MCF 10A (cell line): ENCODE measurements around the gene ADISSP. TPM values are rescaled to one million over a fixed set of nuclear protein-coding genes. Genes with fewer than 3 reads are reported as not detected.

Source experiments
- BruUV-seq: library from RNA; stranded (reverse); fragments of 400-500 nt; replicated peaks from 2 replicates; lab custom pipeline; 2021; lab: Mats Ljungman, UMichigan
- CTCF ChIA-PET: fragments of 300-600 bp; sonication (Branson Sonifier 250); formaldehyde crosslinking; extraction: SDS; loops from one replicate; lab custom pipeline; 2021; ENCODE audit warnings: antibody characterized with exemption, inconsistent platforms; lab: Yijun Ruan, JAX
- POLR2A ChIA-PET: fragments of 300-600, 350-650 bp; sonication (Branson Sonifier 250); formaldehyde crosslinking; extraction: SDS; loops from one replicate; lab custom pipeline; 2020; ENCODE audit warnings: antibody characterized with exemption, inconsistent platforms; lab: Yijun Ruan, JAX
- DNase-seq: peaks from one replicate; pipeline ENCODE4 v3.0.0-alpha.2; 2018; ENCODE audit not compliant: unreplicated experiment
- H3K27ac Mint-ChIP-seq: one replicate; pipeline ENCODE4 v1.8.0; 2022; ENCODE audit warnings: mild to moderate bottlenecking, low read depth, mixed read lengths; ENCODE audit not compliant: unreplicated experiment
- H3K27me3 Mint-ChIP-seq: one replicate; pipeline ENCODE4 v1.8.0; 2022; ENCODE audit warnings: mixed read lengths; ENCODE audit not compliant: insufficient read depth, unreplicated experiment
- H3K36me3 Mint-ChIP-seq: one replicate; pipeline ENCODE4 v1.8.0; 2022; ENCODE audit warnings: mild to moderate bottlenecking, moderate library complexity, mixed read lengths; ENCODE audit not compliant: insufficient read depth, unreplicated experiment
- H3K4me1 Mint-ChIP-seq: one replicate; pipeline ENCODE4 v1.8.0; 2022; ENCODE audit warnings: mixed read lengths; ENCODE audit not compliant: insufficient read depth, unreplicated experiment
- H3K4me3 Mint-ChIP-seq: one replicate; pipeline ENCODE4 v1.8.0; 2022; ENCODE audit warnings: mild to moderate bottlenecking, moderate library complexity, mixed read lengths; ENCODE audit not compliant: unreplicated experiment
- H3K9me3 Mint-ChIP-seq: one replicate; pipeline ENCODE4 v1.8.0; 2022; ENCODE audit warnings: mixed read lengths; ENCODE audit not compliant: unreplicated experiment
- CTCF ChIP-seq: fragments of 200-600 bp; IDR thresholded peaks from one replicate; pipeline ENCODE4 v1.8.0; 2022; ENCODE audit warnings: antibody characterized with exemption, mild to moderate bottlenecking; ENCODE audit not compliant: unreplicated experiment
- intact Hi-C: fragments of 100-400 bp; cut with micrococcal nuclease; formaldehyde crosslinking; loops from 2 replicates; pipeline ENCODE4 v1.14.1; 2022
- total RNA-seq: library from RNA; stranded (reverse); gene quantifications from 2 replicates; pipeline ENCODE4 v1.2.3, GENCODE V29; 2022

ADISSP gene
- total RNA-seq, 1 experiment from 2014 or later = 58.8 TPM

GRCh38 chr20:3766422-3767109, 987 bp downstream of the ADISSP start:
- Mint-ChIP-seq H3K4me1 (peaks cover 18% of the 10 kb centered on the region), H3K9me3 (no peaks in the 10 kb centered on the region), H3K4me3 (peak overlapping the region; percentile 84), H3K27ac (peak overlapping the region; percentile 61), H3K27me3 (no peaks in the 10 kb centered on the region), H3K36me3 (no peaks in the 10 kb centered on the region)
- ChIA-PET POLR2A (interaction anchor here (0.5 to 3.9 kb wide), 26 partner anchors 8 to 766 kb away, joined by 3 to 61 read pairs (median 6); partner anchors contain the start of genes AP5S1, CDC25B, CENPB and MAVS), CTCF (interaction anchor here (0.7 to 6.7 kb wide), 12 partner anchors 12 to 346 kb away, joined by 3 to 65 read pairs (median 6); partner anchors contain the start of genes AP5S1 and SPEF1)
- intact Hi-C loops = no loop called here
- no TSS peak for BruUV-seq
- no peak for DNase-seq
- TF ChIP-seq CTCF = no peak

- Mint-ChIP-seq H3K4me3 (no peak overlapping the region), H3K9me3 (no peaks in the 10 kb centered on the region), H3K4me1 (peaks cover 18% of the 10 kb centered on the region), H3K27me3 (no peaks in the 10 kb centered on the region), H3K27ac (peak overlapping the region; percentile 61), H3K36me3 (peaks cover 6% of the 10 kb centered on the region)
- no TSS peak for BruUV-seq
- CTCF ChIA-PET = interaction anchor here (0.6 to 6.7 kb wide), 9 partner anchors 10 to 345 kb away, joined by 3 to 65 read pairs (median 4); partner anchors contain the start of gene SPEF1
- intact Hi-C loops = no loop called here
- no peak for DNase-seq
- TF ChIP-seq CTCF = no peak
- POLR2A ChIA-PET = interaction anchor here (0.7 to 1.4 kb wide), 4 partner anchors 13 to 332 kb away, joined by 3 to 8 read pairs (median 3); partner anchors contain the start of gene CENPB
Observed at GRCh38 chr20:3765171-3765882, 2.2 kb downstream of the ADISSP start.

GRCh38 chr20:3764659-3765058, 2.9 kb downstream of the ADISSP start:
- intact Hi-C loops = no loop called here

More at GRCh38 chr20:3764659-3765058, 2.9 kb downstream of the ADISSP start:
- no TSS peak for BruUV-seq
- no peak for TF ChIP-seq CTCF
- Mint-ChIP-seq H3K4me3 (no peak overlapping the region), H3K27ac (no peak overlapping the region), H3K4me1 (peaks cover 18% of the 10 kb centered on the region), H3K9me3 (no peaks in the 10 kb centered on the region), H3K27me3 (no peaks in the 10 kb centered on the region), H3K36me3 (peaks cover 6% of the 10 kb centered on the region)
- DNase-seq = no peak
- ChIA-PET CTCF (interaction anchor here (0.7 to 6.7 kb wide), 5 partner anchors 10 to 90 kb away, joined by 4 to 65 read pairs (median 7); partner anchors contain the start of gene SPEF1), POLR2A (no interaction called here)
